HG02840 (cell line): ENCODE results near the gene NATD1.
A peak's percentile ranks its signal among the peaks of the same experiment; 100 is the strongest.

Experiments used
- ATAC-seq: cut with Tn5 transposase; IDR thresholded peaks from one replicate; pipeline ENCODE4 v1.9.1; 2021; ENCODE audit warnings: mild to moderate bottlenecking, moderate library complexity, moderate number of reproducible peaks; ENCODE audit not compliant: unreplicated experiment, low FRiP score

The NATD1 gene

DNA sequence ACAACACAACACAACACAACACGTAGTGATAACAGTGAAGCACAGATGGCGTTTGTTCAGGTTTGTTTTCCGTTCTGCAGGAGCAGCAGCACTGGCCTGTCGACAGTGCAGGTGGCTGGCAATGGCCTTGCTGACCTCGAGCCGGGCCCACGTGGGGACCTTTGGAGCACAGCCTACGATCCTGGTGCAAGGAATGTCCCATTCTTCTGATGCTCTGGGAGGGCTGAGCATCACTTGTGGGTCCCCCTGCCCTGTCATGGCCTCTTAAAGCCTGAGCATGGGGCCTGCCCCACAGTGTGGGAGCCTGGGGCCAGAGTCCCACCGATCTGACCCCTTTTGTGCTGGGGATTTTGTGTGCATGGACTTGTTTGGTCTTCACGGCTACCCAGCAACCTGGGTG is 38.1 kb upstream of the NATD1 start:
- no peak for ATAC-seq

DNA sequence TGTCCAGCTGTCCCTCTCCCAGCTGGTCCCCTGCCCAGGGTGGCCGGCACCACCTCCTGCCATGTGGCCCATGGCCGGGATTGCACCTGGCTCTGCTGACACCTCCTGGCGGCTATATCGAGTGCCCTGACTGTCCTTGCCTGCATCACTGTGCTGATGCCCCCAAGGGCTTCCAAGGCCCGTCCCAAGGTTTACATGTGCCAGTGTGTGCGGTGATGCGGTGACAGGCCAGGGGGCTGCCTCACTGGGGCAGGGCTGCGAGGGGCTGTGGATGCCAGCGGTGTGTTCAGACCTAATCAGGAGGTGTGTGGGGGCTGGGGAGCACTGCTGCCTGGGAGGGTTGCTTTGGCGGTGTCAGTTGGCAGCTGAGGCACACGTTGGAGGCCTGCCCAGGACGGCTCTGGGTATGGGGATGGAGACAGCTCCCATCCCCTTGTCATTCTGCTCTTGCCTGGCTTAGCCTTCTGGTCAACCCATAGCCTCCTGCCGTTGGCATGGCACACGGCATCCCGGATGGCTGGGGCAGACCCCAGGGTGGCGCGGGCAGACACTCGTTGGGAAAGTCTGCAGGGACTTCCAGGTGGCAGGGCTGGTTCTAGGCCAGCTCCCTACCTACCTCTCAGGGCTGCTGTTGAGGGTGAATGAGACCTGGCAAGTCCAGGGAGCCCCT is 36.8 kb upstream of the NATD1 start:
- no peak for ATAC-seq

DNA sequence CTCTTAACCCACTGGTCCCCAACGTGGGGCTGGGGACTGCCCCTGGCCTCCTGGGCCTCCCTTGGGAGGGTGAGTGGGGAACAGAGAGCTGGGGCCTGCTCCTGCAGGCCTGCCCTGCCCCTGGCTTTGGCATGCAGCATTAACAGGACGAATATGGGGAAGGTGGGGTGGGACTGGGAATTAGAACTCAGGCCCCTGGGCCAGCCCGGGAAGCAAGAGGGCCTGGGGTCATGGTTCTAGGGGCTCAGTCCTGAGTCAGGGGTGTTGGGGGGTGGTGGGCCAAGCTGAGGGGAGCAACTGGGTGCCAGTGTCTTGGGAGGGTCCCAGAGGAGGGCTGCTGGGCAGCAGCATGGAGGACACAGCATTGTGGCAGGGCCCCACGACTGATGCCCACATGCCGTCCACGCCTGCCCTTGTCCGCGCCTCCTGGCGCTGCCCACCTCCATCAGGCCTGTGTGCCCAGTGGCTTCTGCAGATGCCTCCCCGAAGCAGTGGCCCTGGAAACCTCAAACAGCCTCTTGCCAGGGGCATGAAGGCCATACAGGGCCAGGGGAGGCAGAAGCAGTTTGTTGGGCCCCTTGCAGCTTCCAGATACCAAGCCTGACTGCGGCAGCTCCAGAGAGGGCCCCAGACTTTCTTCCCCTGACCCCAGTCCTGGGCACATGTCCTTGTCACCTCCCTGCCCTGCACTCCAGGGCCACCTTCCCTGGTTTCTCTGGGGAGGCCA is 36.1 kb upstream of the NATD1 start:
- ATAC-seq: no peak

DNA sequence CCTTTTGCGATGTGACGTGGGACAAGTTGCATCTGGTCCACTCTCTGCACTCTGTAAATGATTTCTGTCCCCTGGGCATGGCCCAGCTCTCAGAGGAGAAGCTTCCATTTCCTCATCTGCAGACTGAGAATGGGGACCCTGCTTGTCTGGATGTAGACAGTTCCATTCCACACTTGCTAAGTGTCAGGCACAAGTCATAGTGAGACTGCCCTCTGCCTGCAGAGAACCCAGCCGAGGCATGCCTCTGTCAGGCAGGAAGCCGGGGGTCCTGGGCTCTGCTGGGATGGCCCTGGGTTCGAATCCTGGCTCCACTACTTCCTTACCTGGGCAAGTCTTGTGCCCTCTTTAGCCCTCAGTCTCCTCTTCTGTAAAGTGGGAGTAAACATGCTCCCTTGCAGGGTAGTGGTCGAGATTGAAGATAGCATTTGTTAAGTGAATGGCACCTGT is 35.4 kb upstream of the NATD1 start:
- no peak for ATAC-seq

DNA sequence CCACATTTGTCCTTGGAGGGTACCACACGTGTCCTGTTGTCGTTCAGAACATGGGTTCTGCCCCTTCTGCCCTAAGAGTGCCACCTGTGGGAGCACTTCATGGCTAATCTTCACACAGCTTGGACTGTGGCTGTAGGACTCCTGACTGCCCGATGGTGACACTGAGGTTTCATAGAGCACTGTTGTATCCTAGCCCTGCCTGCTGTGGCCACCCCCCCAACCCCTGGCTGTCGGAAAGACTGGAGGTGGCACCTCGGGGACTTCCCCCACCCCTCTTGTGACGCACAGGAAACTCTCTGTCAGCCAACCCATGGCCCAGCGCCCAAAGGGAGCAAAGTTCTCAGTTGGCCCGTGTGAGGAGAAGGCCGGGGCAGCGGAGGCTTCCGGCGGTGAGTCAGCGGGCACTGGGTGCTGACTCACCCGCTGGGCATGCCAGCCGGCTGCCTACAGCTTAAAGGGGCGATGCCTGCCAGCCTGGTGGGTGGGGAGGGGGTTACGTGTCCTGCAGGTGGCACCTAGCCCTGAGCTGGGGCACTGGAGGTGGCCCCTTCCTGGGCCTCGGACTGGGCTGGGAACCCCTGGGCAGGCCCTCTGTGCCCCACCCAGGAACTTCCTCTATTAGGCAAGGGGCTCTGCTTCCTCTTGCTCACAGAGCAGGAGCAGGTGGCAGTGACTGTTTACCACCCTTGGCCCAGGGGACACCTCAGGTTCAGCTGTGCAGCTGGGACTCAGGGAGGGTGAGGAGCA is 34.7 kb upstream of the NATD1 start:
- no peak for ATAC-seq

DNA sequence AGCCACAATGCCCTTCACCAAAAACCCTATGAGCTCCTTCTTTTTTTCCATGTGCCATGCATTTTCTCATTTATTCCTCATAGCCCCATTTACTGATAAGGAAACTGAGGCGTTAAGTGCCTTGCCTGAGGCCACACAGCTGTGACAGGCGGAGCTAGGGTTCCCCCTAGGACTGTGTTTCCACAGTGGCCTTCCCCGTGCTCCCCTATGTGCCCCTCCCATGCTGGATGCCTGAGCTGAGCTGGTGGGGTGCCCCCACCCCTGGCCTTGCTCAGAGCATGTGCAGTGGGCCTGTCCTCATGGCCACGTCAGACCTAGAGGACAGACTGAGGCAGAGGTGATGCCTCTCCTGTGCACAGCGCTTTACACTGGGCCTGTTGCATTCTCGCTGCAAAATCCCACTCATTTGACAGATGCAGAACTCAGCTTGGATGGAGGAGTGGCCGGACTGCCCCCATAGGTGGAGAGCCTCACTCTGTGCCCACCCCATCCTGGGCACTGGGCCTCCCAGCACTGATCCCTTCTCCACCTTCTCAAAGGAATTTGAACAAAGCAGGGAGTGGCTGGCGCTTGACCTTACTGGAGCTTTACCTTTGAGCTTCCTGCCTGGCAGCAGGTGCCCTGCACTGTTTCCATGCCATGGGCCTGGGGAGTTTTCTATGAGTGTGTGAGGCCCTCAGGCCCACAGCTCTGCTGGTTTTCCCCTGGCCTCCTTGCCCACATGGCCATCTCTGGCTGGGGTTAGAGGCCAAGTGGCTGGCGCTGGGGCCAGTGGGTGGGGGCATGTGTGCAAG is 33.9 kb upstream of the NATD1 start:
- ATAC-seq: no peak

DNA sequence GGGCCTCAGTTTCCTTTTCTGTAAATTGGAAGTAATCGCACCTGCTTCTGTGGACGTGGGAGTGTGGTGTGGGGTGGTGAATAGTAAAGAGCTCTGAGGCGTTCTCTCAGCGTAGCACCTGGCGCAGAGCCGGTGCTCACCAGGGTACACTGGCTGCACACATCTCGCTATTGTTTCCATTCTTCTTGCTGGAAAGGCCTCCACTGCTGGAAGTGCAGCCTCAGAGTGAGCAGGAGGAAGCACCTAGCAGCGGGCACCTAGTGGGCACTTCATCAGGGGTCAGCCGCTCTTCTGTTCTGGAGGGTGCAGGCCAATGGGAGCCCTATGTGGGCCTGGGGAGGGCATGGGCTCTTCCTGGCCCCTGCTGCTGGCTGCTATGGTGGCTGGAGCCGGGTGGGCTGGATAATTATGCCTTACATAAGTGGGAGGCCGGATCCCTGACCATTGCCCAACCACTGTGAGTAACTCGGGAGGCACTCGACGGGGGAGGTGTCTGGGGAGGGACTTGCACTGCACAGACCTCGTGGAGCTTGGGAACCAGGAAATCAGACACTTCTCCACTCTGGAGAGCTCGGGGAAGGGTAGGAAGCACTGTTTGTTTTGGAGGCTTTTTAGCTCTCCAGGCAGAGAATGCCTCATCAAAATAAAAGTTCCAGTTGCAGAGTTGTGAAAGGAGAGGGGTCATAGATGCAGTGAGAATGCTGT is 33.0 kb upstream of the NATD1 start:
- ATAC-seq: no peak

DNA sequence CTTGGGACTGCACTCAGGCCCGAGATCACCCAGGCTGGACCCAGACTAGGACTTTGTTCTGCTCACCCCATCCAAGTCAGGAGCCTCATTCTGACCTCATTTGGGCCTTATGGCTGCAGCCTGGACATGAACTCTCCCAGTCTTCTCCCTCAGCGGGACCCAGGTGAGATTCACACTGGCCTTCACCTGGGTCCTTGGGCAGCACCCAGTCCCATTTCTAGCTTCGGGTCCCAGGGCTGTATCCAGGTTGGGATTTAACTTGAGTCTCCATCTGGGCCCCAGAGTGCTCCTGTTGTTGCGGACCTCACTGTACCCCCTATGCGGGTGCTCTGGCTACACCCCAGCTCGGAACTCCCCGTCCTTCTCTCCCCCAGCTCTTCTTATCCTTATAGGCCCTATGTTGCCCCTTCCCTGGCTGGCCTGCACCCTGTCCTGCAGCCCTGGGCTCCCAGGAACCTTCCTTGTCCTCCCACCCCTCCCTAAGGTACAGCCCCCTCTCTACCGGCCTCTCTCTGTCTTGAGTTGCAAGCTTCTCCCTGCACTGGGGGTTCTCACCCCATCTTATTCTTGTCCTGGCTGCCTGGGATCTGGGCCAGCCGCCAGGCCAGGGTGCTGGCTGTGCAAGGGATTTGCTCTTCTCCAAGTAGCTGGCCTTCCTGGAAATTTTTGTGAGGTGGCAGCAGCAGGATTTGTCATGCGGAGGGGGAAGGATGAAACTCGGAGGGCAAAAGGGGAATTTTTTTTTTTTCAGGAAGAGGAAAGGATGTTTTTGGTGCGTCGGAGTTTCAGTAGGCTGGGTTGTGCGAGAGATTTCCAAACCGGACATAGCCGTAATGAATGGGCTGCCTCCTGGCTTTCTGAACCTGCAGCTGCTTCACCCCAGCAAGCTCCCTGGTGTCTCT is 32.2 kb upstream of the NATD1 start:
- no peak for ATAC-seq

DNA sequence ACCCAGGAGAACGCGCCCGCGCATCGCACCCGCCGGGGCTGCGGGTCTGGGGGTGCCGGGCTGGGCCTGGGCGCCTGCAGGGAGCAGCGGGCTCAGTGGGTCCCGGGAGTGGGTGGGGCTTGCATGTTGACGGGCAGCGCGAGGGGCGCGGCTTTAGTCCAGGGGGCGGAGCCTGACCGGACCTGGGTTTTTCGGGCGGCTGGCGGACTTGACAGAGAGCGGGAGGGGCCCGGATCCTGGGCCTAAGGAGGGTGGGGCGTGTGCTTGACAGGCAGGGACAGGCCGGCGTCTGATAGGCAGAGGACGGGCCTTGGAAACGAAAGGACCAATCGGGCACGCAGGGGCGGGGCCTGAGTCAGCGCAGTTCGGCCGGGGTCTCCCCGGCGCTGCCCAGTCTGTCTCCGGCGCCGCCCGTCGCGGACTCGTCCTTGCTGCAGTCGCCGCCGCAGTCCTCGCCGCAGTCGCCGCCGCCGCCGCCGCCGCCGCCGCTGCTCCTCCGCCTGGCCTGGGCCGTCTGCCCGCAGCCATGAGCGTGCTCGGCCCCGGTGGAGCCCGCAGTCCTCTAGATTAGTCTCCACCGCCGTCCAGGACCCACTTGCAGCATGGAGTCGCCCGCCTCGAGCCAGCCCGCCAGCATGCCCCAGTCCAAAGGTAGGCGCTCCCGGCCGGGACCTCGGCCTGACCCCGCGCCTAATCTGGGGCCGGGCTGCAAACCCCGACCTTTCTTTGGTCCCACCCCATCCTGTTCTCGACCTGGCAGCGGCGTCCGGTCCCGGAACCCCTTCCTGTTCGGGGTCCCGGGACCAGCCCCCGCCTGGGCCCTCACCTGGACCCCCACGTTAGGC is 31.3 kb upstream of the NATD1 start, which contains the start of gene MAP2K3:
MAP2K3 (plus strand) TSS at position 393 of the 845 bp plus-strand sequence; CDS start at position 603, 210 bp downstream.
- ATAC-seq: peak; percentile 76

DNA sequence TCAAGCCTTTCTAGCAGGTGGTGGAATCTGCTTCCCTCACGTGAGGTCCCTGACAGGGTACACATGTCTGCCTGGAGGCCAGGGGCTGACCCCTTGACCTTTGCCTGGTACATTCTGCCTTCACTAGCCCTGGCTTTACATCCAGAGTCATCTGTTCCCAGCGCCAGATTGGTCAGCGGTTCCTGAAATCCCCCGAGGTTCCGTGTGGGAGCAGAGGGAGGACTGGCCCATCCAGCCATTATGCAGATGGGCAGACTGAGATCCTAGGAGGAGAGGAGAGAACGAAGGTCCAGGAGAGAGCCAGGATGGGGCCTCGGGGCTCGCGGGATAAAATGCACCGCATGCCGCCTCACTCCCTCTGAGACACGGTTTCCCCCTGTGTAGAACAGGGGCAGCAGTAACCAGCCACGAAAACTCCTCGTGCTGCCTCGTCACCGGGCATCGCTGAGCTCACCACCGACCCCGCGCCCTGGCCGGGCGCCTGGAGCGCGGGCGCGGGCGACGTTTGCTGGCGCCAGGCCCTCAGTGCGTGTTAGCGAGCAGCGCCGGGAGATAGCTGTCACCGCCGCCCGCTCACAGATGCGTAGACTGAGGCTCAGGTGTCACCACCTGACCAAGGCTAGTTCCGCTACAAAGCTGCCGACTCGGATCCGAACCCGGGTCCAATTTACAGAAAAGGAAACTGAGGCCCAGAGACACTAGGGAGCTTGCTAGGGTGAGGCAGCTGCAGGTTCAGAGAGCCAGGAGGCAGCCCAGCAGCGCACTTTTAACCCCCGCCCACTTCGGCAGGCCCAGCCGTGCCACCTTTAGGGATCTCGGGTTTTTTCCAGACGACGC is 30.5 kb upstream of the NATD1 start:
- ATAC-seq: peak; percentile 10

DNA sequence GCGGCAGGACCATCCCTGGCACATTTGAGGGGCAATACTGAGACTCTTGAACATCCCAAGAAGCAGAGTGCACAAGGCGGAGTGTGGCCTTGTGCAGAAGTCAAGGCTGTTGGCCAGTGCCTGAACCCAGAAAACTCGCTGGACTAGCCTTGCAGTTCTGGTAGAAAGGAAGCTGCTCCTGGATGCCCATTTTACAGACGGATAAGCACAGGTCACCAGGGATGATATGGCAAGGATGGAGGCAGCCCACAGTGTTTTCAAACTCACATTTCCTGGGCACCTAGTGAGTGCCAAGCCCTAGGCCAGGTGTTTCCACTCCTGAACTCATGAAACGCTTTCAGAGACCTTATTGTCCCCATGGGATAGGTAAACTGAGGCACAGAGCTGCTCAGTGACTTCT is 29.6 kb upstream of the NATD1 start:
- ATAC-seq: no peak

DNA sequence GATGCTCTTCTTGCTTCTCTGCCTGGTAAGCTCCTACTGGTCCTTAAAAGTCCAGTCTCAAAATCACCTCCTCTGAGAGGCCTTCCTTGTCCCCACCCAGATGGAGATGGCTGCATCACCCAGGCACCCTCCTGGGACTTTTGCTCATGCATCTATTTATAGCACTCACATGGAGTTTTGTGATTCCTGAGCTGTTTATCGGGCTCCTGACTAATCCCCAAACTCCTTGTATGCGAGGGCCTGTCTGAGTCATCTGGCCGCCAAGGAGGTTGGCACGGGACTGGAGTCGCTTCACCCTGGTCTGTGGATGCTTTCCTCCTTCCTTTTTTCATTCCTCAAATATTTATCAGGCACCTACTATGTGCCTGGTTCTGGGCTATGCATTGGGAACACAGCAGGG is 29.0 kb upstream of the NATD1 start:
- no peak for ATAC-seq

DNA sequence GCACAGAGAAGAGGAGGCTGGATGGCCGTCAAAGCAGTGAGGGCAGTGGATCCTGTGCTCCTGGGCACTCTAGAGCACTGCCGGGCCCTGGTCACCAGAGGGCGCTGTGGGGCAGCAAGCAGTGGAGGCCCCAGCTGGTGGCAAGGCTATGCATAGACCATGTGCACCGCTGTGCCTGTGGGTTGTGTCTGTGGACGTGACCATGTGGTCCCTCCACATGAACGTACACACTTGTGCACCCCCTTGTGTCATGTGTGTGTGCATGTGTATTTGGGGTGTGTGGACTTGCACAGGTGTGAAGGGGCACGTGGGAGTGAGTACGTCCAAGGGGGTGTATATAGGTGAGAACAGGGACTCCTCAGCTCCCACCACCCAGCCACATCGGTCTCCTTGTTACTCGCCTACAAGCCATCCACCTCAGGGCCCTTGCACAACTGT is 26.9 kb upstream of the NATD1 start:
- ATAC-seq: no peak

DNA sequence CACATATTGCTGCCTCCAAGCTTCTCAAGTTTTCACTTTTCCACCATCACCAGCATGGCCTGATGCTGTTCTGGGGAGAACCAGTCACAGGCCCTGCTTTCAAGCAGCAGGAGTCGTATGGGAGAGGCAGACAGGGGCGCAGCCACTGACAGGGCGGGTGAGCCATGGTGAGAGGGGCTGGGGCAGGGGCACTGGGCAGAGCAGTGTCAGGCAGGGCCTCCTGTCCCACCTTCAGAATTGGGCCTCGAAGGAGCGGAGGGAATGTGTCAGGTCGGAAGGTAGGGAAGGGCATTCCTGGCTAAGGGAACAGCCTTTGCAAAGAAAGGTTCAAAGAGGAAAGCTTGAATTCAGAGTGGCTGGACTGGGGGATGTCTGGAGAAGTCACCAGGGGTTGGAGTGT is 26.4 kb upstream of the NATD1 start:
- no peak for ATAC-seq

DNA sequence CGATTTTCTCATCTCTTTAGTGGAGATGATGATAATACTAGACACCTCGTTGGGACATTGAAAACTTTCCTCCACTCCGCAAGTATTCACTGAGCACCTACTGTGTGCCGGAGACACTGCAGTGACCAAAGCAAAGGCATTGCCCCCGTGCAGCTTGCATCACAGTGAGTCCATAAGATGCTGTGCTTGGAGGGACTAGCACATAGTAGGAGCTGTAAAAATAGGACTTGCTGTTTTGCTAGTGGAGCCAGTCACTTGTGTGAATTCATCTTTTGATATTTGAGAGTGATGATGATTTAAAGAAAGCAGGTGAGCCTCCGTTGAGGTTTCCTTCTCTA is 26.0 kb upstream of the NATD1 start:
- ATAC-seq: no peak

DNA sequence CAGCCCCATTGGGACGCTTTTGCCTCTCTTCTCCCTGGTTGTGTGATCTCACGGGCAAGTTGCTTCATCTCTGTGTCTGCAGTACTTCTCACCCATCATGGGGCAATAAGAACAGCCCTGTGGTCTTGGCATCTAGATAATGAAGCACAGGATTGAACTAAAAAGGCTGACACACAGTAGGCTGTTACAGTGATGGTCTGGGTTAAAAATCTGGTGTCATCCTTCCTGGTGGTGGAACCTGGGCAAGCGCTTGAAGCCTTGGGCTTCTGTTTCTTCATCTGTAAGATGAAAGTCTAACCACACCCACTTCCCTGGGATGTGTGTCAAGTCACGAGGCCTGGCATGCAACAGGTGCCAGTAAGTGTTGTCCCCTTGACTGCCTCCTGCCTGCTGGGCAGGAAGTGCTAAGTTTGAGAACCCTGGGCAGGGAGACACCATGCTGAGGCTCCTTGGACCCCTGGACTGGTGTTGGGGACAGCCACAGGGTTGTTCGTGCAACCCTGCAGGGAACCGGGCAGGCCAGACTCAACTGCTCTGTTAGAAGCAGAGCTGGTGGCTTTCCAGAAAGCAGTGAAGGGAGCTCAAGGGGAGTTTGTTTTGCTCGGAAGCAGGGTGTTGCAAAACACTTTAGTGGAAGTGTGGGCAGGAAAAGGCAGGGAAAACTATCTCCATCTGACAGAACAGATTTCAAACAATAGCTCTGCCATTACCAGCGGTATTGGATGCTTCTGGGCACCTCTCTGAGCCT is 25.4 kb upstream of the NATD1 start:
- no peak for ATAC-seq

DNA sequence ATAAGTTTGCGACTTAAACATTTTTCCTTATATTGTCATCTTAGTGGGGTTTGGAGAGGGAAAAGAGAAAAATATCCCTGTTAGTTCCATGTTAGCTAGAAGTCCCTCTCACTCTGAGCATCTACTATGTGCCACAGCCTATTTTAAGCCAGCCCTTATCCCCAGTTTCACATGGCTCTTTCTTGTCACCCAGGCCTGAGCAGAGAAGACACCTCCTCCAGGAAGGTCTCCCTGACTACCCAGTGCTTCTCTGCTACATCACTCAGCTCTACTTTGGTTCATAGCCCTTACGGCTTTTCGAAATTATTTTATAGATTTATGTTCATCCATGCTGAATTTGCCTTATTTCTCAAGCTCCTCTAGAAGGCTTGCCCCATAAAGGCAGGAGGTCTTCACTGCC is 24.1 kb upstream of the NATD1 start:
- ATAC-seq: no peak
